Right forelimb (tissue), 1 donor: ENCODE results near the gene VPS33A.

Experiments used
- DNase-seq: peaks from one replicate; pipeline ENCODE4 v3.0.0-alpha.2; 2018

The VPS33A gene

DNA sequence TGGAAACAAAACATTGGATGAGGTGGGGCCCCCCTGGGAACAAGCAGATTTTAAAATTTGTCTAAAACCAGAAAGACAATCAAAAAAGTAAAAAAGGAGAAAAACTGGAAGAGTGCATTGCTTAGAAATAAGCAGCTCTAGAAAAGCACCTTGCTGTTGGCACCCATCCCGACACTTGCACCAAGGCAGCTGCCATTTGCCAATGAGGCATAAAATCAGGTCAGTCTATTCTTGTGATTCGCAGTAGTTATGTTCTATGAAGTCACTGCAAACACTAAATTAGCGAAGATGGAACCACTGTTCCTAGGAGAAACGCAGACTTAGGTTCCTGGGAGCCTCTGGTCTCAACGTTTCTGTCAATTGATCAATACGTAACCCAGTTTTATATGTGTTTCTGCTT, 16.2 kb downstream of the VPS33A start:
- no peak for DNase-seq

DNA sequence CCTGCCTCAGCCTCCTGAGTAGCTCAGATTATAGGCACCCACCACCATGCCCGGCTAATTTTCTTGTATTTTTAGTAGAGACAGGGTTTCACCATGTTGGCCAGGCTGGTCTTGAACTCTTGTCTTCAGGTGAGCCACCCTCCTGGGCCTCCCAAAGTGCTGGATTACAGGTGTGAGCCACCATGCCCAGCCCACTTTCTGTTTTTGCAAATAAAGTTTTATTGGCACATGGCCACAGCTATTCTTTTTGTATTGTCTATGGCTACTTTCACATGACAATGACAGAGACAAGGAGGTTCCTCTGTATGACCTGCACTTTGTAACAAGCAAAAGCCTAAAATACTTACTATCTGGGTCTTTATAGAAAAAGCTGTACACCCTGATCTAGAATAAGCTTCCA, 20.7 kb downstream of the VPS33A start:
- DNase-seq = no peak

DNA sequence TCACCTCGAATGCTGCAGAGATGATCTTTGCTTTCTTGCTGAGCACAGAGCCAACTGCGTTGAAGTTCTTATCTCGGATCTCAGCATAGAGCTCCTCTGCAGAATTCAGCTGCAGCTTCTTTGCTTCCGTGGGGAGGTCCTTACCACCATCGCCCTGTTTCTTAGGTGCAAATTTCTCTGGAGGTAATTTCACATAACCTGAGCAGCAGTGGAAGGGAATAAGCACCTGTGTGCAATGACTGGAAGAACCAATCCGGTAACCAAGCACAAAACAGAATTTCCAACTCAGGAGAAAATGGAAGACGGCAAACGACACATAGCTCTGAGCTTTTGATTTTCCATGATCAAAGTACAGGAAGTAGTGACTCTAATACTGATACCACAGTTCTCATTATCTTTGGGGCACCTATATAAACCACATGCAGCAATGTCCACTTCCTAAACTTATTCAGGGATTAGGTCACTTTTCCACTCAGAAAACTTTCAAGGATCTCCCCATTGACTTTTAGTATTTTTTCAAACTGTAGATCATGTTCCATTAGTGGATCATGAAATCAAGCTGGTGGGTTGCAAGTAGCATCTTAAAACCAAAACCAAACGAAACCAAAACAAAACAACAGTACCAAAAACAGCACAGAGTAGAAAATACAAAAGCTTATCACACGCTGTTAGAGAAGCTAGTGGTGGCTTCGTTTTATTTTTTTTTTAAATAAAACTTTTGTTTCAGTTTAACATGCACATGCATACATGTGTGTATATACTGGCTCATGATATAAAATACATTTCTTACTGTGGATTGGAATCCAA, 21.5 kb downstream of the VPS33A start:
- no peak for DNase-seq

DNA sequence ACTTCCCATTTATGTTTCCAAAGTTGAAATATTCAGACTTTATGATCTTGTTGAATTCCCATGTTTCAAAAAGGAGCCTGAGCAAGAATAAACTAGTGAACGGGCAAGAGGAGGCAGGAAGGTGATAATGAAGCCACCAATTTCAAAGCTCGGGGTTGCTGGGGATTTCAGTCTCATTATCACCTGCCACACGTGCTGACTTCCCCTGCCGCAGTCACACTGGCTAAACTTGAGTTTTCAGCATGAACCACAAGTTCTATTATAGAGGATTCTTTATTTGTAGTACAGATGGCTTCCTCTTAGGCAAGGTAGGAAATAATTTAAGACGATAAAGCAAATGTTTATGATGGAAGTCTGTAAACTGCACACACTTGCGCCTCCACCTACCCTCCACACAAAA, 22.3 kb downstream of the VPS33A start:
- DNase-seq = no peak

DNA sequence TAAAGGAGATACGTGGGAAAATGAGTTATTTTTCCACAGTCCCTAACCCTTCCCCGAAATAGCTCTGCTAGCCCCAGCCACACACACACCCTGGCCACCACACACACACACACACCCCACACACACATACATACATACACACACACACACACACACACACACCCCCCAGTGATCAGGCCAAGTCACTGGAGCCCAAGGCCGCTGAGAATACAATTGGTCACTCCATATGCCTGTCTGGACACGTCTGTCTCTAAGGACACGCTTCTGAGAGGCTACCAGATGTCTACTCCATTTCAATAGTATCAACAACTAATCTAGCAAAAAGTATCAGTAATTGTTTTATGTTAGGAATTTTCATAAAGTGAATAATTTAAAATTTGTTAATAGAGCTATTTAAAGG, 27.4 kb downstream of the VPS33A start:
- no peak for DNase-seq

DNA sequence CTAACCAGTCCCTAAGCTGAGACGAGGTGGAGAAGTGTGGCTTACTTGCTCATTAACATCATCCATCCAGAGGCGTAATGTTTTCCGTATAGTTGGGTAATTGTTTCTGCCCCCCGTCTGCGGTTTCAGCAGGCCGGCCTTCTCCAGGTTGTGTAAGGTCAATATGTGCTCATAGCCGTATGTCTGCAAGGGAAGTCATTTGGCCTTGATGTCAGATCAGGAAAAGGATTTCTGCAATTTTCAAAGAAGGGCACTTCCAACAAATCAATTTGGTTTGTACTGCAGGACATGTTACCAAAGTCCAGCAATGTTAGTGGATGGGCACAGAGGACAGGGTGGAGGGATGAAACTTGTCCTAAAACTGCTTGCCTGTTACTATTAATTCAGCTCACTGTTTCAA, 30.6 kb downstream of the VPS33A start:
- no peak for DNase-seq

DNA sequence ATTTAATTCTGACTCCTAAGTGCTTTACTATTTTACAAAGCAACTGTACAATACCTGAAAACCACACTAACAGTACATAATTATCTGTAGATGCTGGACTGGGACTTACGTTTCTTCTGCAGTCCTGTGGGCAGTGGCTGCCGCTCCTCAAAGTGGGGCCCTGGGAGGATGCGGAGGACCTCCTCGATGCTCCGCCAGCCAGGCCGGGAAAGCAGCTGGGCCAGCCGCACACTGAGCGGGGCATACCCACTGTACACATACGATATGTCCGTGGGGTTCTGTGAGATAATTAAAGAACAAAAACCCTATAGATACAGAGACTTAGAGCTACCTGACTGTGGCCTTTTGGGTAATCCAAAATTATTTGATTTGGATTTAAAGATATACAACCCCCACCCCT, 33.6 kb downstream of the VPS33A start:
- DNase-seq = no peak

DNA sequence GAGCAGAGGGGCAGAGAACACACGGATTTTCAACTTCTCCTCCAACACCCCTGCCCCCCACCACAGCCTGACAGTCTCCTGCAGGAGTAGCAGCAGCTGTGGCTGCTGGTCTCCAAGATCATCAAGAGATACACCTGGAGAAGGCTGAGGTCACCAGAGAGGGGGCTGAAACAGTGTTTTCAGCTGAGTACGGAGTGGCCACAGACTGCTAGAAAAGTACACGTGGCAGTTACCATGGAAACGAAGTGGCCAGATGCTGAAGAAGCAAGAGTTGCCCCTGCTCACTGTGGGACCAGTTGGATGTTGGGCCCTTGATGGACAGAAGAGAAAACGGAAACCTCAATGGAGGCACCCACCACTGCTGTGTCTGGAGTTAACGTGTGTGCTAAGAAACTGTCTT, 35.5 kb downstream of the VPS33A start:
- DNase-seq = no peak

DNA sequence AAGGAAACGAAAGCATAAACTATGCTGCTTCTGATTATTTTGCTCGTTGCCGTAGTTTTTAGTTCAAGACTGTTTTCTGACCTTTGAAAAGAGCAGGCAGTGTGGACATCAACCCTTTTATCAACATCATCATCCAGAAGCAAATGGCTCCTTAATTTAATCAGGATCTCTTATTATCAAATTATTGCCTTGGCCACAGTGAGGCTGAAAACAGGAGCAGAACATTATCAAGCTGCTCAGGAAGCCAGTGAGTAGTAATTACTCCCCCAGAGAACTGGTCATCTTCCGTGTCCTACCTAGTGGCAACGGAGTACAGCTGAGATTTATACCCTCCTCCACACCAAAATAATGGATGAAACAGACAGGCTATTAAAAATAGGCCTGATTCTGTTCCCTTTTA, 38.2 kb downstream of the VPS33A start:
- DNase-seq = no peak

DNA sequence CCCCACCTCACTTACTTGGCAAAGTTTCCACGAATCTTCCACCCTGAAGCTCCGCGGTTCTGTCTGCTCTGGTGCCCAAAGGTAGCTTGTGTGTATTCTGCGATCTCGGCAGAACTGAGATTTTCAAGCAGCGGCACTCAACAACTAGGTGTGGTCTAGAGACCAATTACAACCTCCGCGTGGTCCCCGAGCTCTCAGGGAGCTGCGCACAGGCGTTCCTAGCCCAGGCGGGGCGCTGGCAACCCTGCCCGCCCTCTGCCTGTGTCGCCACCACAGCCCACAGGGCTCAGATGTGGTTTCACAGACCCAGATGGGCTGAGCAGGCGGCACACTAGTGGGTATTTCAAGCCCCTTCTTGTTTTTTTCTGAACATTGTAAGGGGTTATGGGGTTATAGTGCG, 39.0 kb downstream of the VPS33A start:
- no peak for DNase-seq

DNA sequence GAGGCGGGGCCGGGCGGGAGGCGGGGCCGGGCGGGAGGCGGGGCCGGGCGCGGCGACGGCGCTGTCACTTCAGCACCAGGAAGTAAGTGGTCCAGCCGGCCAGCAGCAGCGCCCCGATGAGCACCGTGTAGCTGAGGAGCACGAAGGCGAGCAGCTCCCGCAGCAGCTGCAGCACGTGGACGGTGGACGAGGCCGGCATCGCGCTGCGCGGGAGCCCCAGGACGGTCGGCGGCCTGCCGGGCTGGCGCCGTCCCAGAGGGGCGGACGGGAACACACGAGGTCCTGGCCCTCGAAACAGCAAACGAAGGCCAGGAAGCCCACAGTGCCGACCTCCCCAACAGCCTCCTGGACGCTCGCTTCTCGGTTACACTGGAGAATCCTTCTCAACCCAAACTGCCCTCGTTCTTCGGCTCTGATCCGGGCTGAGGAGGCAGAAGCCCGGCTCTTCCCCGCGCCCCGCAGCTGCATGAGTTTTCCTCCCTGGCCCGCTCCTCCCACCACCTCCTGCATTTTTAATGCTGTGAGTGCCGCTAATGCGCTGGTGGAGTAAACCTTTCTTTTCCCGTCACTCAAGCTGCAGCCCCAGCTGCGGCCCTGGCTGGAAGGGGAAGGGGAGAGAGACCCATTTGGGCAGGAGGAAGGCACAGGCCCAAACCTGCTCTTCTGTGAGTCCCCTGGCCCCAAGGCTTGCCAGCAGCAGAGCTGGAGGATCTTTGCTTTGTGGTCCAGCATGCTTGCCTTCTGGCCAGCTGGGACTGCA, 39.7 kb downstream of the VPS33A start:
- DNase-seq = no peak

DNA sequence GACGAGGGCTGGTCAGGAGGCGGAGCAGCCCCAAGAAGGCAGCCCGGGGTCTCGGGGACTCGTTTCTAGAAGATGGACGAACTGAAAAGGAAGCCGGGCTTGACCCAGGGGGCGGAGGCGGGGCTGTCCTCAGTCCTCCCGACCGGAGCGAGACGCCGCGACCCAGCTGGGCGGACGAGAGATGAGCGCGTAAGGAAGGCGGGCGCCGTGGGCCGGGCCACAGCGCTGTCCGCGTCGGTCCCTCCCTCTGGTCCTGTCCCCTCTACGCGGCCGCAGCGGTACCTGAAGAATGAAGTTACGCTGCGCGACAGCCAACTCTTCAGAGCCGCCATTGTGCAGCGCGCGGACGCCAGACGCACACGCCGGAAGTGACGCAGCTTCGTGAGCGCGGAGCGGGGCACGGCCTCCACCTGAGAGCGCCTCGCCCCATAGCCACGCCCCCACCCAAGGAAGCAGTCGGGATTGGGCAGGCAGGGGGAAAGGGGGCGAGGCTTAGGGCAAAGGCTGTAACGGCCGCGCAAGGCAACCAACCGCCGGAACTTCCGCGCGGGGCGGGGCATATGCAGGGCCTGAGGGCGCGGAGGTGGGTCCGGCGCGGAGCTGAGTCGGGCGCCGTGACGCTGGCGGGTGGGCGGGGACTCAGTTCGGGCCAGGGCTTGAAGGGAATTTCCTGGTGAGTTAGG, 40.5 kb downstream of the VPS33A start, which contains the start of gene DIABLO:
DIABLO (minus strand) TSS at position 370 of the 683 bp plus-strand sequence; CDS start at position 332, 38 bp downstream.
- DNase-seq = peak; percentile 100

DNA sequence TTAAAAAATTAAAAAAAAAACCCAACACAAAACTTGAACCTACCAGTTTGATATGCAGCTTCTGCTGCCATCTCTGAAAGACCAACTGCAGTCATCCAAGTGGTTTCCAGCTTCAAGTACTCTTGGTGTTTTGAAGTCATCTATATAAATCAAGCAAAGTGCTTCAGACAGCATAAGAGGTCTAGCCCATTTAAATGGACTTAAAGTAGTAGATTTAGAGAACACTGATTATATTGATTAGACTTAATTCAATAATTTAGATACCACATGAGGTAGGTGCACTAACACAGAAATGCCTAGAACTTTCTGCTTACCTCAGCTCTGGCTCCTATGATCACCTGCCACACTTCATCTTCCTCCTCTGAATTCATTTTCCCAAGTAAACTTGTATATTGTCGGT, 49.8 kb downstream of the VPS33A start:
- no peak for DNase-seq

DNA sequence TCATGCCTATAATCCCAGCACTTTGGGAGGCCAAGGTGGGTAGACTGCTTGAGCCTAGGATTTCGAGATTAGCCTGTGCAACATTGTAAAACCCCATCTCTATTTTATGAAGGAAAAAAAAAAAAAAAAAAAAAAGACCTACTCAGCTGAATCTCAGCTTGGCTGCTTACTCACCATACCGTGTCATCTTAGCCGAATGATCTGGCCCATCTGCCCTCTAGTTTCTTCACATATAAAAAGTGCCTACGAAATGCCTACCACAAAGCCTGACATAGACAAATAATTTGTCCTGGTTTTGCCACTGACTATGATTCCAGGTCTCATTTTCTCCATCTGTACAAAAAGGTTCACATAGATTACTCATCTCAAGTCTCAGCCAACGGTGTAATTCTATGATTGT, 50.5 kb downstream of the VPS33A start:
- no peak for DNase-seq

DNA sequence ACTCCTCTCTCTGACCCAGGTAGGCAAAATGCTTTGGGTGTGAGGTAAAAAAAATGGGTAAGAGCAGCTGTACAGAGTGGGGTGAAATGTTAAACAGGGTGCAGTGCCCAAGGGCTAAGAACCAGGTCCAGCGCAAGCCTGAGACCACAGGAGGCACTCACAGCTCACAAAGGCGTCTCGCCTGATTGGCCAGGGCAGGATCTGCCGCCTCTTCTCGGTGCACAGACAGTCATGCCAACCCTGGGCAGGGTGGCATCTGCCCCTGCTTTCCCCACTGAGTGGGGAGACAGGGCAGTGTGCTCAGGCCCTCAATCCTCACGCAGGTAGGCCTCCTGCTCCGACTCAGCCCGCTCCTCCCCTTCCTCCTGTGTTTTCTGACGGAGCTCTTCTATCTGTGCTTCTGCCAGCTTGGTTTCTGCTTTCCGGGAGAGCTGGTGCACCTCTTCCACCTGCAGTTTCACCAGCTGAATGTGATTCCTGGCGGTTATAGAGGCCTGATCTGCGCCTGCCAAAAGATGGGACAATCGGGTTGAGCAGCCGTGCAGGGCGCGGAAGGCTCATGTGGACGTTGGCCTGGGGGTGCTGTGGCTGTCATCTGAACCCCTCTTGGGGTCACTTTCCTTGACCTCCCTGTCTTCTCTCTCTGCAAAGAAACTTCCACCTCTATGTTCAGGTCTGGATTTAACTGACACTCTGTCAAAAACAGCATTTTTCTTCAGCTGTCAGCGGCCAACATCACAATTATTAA, 58.0 kb downstream of the VPS33A start:
- no peak for DNase-seq

DNA sequence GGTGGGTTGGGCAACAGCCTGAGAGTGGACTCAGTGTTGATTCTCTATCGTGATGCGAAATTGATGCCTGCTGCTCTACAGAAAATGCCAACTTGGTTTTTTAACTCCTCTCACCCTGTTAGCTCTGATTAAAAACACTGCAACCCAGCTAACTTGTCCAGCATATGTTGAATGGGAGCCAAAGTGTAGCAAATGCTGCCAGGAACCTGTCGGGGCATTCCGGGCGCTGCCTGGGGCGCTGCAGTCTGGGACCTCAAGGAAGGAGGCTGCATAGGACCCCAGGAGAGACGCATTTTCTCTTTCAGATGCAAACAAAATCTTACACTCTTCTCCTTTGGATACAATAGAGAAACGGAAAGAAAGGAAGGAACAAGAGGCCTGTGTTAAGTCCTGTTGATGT, 58.9 kb downstream of the VPS33A start:
- DNase-seq = no peak

DNA sequence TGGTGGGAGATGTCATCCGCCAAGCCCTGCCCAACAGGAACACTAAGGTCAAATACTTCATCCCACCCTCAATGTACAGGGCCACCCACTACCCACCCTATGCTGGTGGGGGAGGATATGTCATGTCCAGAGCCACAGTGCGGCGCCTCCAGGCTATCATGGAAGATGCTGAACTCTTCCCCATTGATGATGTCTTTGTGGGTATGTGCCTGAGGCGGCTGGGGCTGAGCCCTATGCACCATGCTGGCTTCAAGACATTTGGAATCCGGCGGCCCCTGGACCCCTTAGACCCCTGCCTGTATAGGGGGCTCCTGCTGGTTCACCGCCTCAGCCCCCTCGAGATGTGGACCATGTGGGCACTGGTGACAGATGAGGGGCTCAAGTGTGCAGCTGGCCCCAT, 59.3 kb downstream of the VPS33A start:
- DNase-seq = no peak

DNA sequence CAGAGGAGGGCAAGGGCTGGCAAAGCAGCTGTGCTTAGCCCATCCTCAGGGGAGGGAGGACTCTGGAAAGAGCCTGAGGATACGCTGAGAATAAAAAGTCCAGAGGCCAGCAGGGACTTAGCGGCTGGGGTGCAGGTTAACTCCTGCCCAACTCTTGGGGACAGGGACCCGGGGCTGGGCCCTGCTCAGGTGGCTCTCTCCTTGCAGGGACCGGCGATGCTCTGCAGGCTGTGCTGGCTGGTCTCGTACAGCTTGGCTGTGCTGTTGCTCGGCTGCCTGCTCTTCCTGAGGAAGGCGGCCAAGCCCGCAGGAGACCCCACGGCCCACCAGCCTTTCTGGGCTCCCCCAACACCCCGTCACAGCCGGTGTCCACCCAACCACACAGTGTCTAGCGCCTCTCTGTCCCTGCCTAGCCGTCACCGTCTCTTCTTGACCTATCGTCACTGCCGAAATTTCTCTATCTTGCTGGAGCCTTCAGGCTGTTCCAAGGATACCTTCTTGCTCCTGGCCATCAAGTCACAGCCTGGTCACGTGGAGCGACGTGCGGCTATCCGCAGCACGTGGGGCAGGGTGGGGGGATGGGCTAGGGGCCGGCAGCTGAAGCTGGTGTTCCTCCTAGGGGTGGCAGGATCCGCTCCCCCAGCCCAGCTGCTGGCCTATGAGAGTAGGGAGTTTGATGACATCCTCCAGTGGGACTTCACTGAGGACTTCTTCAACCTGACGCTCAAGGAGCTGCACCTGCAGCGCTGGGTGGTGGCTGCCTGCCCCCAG, 60.0 kb downstream of the VPS33A start:
- no peak for DNase-seq

DNA sequence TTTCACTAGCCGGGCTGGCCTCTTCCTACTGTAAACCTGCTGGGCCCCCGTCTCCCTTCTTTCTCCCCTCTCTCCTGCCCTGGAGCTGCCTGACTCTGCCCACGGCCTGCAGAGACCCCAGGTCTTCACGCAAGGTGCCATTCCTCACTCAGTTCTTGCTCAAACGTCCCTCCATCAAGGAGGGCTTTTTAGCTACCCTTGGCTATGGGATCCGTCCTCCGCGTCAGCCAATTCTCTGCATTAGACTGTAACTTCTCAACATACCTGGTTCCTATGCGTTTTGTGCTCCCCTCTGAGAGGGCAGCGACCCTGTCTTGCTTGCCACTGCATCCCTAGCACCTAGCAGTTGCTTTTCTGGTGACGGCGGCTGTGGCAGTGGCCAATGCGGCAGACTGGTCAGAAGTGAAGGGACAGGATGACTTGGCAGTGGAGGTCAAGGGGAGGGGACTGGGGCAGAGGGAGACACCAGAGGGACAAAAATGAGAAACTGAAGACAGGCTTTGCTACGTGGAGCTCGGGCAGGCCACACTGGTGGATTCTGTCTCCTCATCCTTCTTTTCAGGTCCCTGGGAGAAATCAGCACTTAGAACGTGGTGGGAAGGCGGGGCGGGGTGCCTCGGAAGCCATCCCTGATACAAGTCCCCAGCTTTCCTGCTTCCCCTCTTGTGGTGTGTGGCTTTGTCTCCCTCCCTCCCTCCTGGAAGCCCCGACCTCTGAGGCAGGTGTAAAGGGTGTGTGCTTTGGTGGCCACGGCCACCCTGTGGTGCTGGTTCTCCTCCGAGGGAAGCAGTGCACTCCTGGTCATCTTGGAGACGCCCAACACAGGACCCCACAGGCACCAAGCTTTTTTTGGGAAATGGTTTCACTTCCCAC, 61.0 kb downstream of the VPS33A start:
- no peak for DNase-seq

DNA sequence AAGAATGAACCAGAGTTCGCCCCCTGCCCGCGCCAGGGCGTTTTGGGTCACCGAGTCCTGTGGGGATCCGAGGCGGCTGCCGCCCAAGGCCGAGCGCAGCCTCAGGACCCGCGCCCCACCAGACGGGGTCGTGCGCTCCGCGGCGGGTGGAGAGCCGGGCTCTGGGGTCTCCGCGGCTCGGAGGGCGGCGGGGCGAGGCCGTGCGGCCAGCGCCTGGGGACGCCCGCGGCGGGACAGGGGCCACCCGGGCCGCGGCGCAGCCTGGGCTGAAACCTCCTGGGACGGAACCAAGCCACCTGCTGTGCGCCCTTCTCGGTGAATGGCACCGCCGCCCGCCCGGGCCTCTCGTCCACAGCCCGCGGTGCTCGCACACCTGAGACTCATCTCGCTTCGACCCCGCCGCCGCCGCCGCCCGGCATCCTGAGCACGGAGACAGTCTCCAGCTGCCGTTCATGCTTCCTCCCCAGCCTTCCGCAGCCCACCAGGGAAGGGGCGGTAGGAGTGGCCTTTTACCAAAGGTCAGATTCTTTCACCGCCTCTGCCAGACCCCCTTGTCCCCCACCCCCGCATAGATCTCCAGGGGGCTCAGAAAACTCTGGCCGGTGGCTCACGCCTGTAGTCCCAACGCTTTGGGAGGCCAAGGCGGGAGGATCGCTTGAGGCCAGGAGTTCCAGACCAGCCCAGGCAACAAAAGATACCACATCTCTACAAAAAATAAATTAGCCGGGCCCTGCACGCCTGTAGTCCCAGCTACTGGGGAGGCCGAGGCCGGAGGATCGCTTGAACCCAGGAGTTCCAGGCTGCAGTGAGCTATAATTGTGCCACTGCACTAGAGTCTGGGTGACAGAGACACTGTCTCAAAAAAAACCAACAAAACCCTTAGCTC, 61.9 kb downstream of the VPS33A start:
- no peak for DNase-seq
